GM21737 (cell line): ENCODE data around the gene CLDN4.
"Not testable (repeated sequence)": the region's sequence is repeated elsewhere in the genome, so short reads cannot be mapped to it uniquely, and the experiment has no call there.

Experiments
- ATAC-seq: cut with Tn5 transposase; IDR thresholded peaks from one replicate; pipeline ENCODE4 v1.9.1; 2021; ENCODE audit warnings: mild to moderate bottlenecking, moderate library complexity; ENCODE audit not compliant: unreplicated experiment

Gene CLDN4

GRCh38 chr7:73823257-73823656 is 7.5 kb upstream of the CLDN4 start:
- ATAC-seq: no peak

GRCh38 chr7:73823873-73824592 is 6.8 kb upstream of the CLDN4 start:
- no peak for ATAC-seq

- ATAC-seq: no peak
Observed at GRCh38 chr7:73824986-73825385, 5.8 kb upstream of the CLDN4 start.

- ATAC-seq: no peak
Observed at GRCh38 chr7:73827567-73828106, 3.2 kb upstream of the CLDN4 start.

GRCh38 chr7:73828107-73828803 is 2.5 kb upstream of the CLDN4 start:
- ATAC-seq: no peak

GRCh38 chr7:73828972-73829371 is 1.8 kb upstream of the CLDN4 start:
- no peak for ATAC-seq

- ATAC-seq: no peak
Observed at GRCh38 chr7:73829505-73829904, 1.3 kb upstream of the CLDN4 start.

- ATAC-seq: no peak
Observed at GRCh38 chr7:73829921-73830680, 695 bp upstream of the CLDN4 start.

- no peak for ATAC-seq
Observed at GRCh38 chr7:73831584-73831833, 713 bp downstream of the CLDN4 start.

GRCh38 chr7:73831834-73832651 is 1.2 kb downstream of the CLDN4 start:
- ATAC-seq: no peak

GRCh38 chr7:73832806-73833205 is 2.0 kb downstream of the CLDN4 start:
- ATAC-seq: no peak

- no peak for ATAC-seq
Observed at GRCh38 chr7:73833251-73833919, 2.6 kb downstream of the CLDN4 start.

GRCh38 chr7:73834626-73835191 is 3.9 kb downstream of the CLDN4 start:
- no peak for ATAC-seq

GRCh38 chr7:73837167-73837566 is 6.4 kb downstream of the CLDN4 start:
- ATAC-seq: not testable (repeated sequence)

GRCh38 chr7:73838642-73839041 is 7.8 kb downstream of the CLDN4 start:
- ATAC-seq: no peak

GRCh38 chr7:73839290-73839689 is 8.5 kb downstream of the CLDN4 start:
- ATAC-seq: no peak

GRCh38 chr7:73839743-73840714 is 9.2 kb downstream of the CLDN4 start:
- no peak for ATAC-seq

GRCh38 chr7:73840715-73841379 is 10.1 kb downstream of the CLDN4 start:
- ATAC-seq: no peak
